ENCODE results near the gene PPM1N. TPM values are rescaled to one million over a fixed set of nuclear protein-coding genes. Genes with fewer than 3 reads are reported as not detected.

PPM1N gene
- total and polyA plus RNA-seq, 3 experiments from 2014 or later = 2.5 to 4.6 (median 3.3) TPM

Other genes starting within 250 kb of the PPM1N start
- 10 to 100 TPM; 20.2 to 21.2 TPM for gene MARK4, start 247.2 kb upstream of the PPM1N start, total RNA-seq
- 2.6 TPM for gene MARK4, start 247.2 kb upstream of the PPM1N start, polyA plus RNA-seq
- gene CKM, start 175.6 kb upstream of the PPM1N start, total RNA-seq = not detected
- 0.13 TPM for gene CKM, start 175.6 kb upstream of the PPM1N start, polyA plus RNA-seq
- gene KLC3, start 157.7 kb upstream of the PPM1N start, total RNA-seq = not detected
- not detected for gene KLC3, start 157.7 kb upstream of the PPM1N start, polyA plus RNA-seq
- 10 to 100 TPM; 22.0 to 23.9 TPM for gene ERCC2, start 127.9 kb upstream of the PPM1N start, total RNA-seq
- gene ERCC2, start 127.9 kb upstream of the PPM1N start, polyA plus RNA-seq = 7.8 TPM
- gene PPP1R13L, start 93.4 kb upstream of the PPM1N start, total RNA-seq = 1 to 10 TPM; 3.9 to 4.3 TPM
- 0.83 TPM for gene PPP1R13L, start 93.4 kb upstream of the PPM1N start, polyA plus RNA-seq
- 10 to 100 TPM; 26.5 to 27.4 TPM for gene POLR1G, start 91.8 kb upstream of the PPM1N start, total RNA-seq
- 2.2 TPM for gene POLR1G, start 91.8 kb upstream of the PPM1N start, polyA plus RNA-seq
- gene ERCC1, start 74.5 kb upstream of the PPM1N start, total RNA-seq = 10 to 100 TPM; 75.7 to 82.6 TPM
- 47.5 TPM for gene ERCC1, start 74.5 kb upstream of the PPM1N start, polyA plus RNA-seq
- 10 to 100 TPM; 21.6 to 22.1 TPM for gene FOSB, start 30.4 kb upstream of the PPM1N start, total RNA-seq
- 48.2 TPM for gene FOSB, start 30.4 kb upstream of the PPM1N start, polyA plus RNA-seq
- 1 to 10 TPM; 2.7 to 3.7 TPM for gene RTN2, start 1.4 kb upstream of the PPM1N start, total RNA-seq
- gene RTN2, start 1.4 kb upstream of the PPM1N start, polyA plus RNA-seq = 0.71 TPM
- gene VASP, start 9.0 kb downstream of the PPM1N start, total RNA-seq = 100 to 1,000 TPM; 154 to 170 TPM
- 61.8 TPM for gene VASP, start 9.0 kb downstream of the PPM1N start, polyA plus RNA-seq
- 10 to 100 TPM; 14.2 to 17.5 TPM for gene OPA3, start 86.4 kb downstream of the PPM1N start, total RNA-seq
- 18.1 TPM for gene OPA3, start 86.4 kb downstream of the PPM1N start, polyA plus RNA-seq
- gene GPR4, start 103.8 kb downstream of the PPM1N start, total RNA-seq = not detected
- not detected for gene GPR4, start 103.8 kb downstream of the PPM1N start, polyA plus RNA-seq
- gene EML2, start 141.0 kb downstream of the PPM1N start, total RNA-seq = 100 to 1,000 TPM; 122 to 128 TPM
- gene EML2, start 141.0 kb downstream of the PPM1N start, polyA plus RNA-seq = 18.8 TPM
- gene GIPR, start 169.8 kb downstream of the PPM1N start, total RNA-seq = 1 to 10 TPM; 1.7 to 1.9 TPM
- gene GIPR, start 169.8 kb downstream of the PPM1N start, polyA plus RNA-seq = 0.21 TPM
- 100 to 1,000 TPM; 738 to 747 TPM for gene SNRPD2, start 193.5 kb downstream of the PPM1N start, total RNA-seq
- 1,016 TPM for gene SNRPD2, start 193.5 kb downstream of the PPM1N start, polyA plus RNA-seq
- gene QPCTL, start 194.2 kb downstream of the PPM1N start, total RNA-seq = 10 to 100 TPM; 11.3 to 11.5 TPM
- gene QPCTL, start 194.2 kb downstream of the PPM1N start, polyA plus RNA-seq = 2.0 TPM
- 10 to 100 TPM; 25.2 to 30.4 TPM for gene FBXO46, start 232.5 kb downstream of the PPM1N start, total RNA-seq
- gene FBXO46, start 232.5 kb downstream of the PPM1N start, polyA plus RNA-seq = 21.1 TPM
- gene MEIOSIN, start 235.0 kb downstream of the PPM1N start, total RNA-seq = not detected
- gene MEIOSIN, start 235.0 kb downstream of the PPM1N start, polyA plus RNA-seq = not detected

All from CD8-positive, alpha-beta memory T cell (primary cell).